K562 (cell line): Measurements from ENCODE around the gene C2CD2. TPM values are rescaled to one million over a fixed set of nuclear protein-coding genes. Genes with fewer than 3 reads are reported as not detected.

Source experiments
- ATAC-seq: fragments of 200-7000 bp; cut with Tn5 transposase; 3 replicates; pipeline ENCODE4 v1.9.1; 2020; ENCODE audit warnings: moderate library complexity
- BruUV-seq: library from RNA; stranded (reverse); fragments of 400-500 nt; replicated peaks from 2 replicates; lab custom pipeline; 2021; lab: Mats Ljungman, UMichigan
- CTCF ChIA-PET: fragments of 300-600 bp; formaldehyde crosslinking; extraction: SDS; loops from one replicate; lab custom pipeline; 2021; ENCODE audit warnings: low intra/inter-chr PET ratio; lab: Yijun Ruan, JAX
- POLR2A ChIA-PET: fragments of 300-600, 350-650 bp; sonication (Branson Sonifier 250); formaldehyde crosslinking; extraction: SDS; loops from one replicate; lab custom pipeline; 2021; ENCODE audit warnings: antibody characterized with exemption, inconsistent platforms; lab: Yijun Ruan, JAX
- DNase-seq, 4 experiments: peaks; one replicate each; pipeline versions ENCODE4 v3.0.0 to v3.0.0-alpha.2; 2011 to 2018; ENCODE audit warnings: low spot score in 3 of 4, mixed read lengths in 3 of 4; ENCODE audit errors: extremely low read depth in 1 of 4
- FAIRE-seq: peaks from 2 replicates; lab custom pipeline; 2011; peaks lifted over from hg19 to GRCh38; lab: Jason Lieb, UNC
- H2AFZ ChIP-seq: 2 replicates; pipeline ENCODE4 v1.6.0; 2011; ENCODE audit warnings: low read depth, low read length, control low read depth, inconsistent platforms
- H3K27ac ChIP-seq: fragments of 200-600 bp; 3 replicates; pipeline ENCODE4 v1.8.0; 2011; ENCODE audit warnings: low read depth, mild to moderate bottlenecking, control low read depth, inconsistent platforms, low read length, moderate library complexity, mixed read lengths; ENCODE audit errors: extremely low read depth
- H3K27me3 ChIP-seq, 2 experiments: fragments of 300-600 bp in 1 of 2; 2 replicates in 1 of 2; 3 replicates in 1 of 2; pipeline versions ENCODE4 v1.6.0 to v1.8.0; 2011; ENCODE audit warnings: inconsistent platforms in 2 of 2, low read length in 2 of 2, mild to moderate bottlenecking in 1 of 2, mixed read lengths in 1 of 2, moderate library complexity in 1 of 2; ENCODE audit not compliant: control insufficient read depth in 2 of 2, insufficient read depth in 2 of 2
- H3K36me3 ChIP-seq: fragments of 300-600 bp; 3 replicates; pipeline ENCODE4 v1.8.0; 2011; ENCODE audit warnings: mild to moderate bottlenecking, low read length, inconsistent platforms; ENCODE audit not compliant: control insufficient read depth, insufficient read depth
- H3K4me1 ChIP-seq, 2 experiments: fragments of 200-600 bp in 1 of 2; replicated peaks in 1 of 2; 2 replicates in 1 of 2; 3 replicates in 1 of 2; pipeline versions ENCODE4 v1.5.1 to v1.8.0; 2011; ENCODE audit warnings: inconsistent platforms in 2 of 2, low read length in 2 of 2, mild to moderate bottlenecking in 1 of 2, mixed read lengths in 1 of 2, moderate library complexity in 1 of 2; ENCODE audit not compliant: control insufficient read depth in 2 of 2, insufficient read depth in 2 of 2
- H3K4me2 ChIP-seq: 2 replicates; pipeline ENCODE4 v1.6.1; 2011; ENCODE audit warnings: low read length, control low read depth, inconsistent platforms, mixed read lengths; ENCODE audit not compliant: insufficient read depth
- H3K4me3 ChIP-seq: fragments of 200-600 bp; sonication (generic), shearing (Covaris generic); 2 replicates; pipeline ENCODE4 v1.5.1; 2016; ENCODE audit warnings: control low read depth, inconsistent platforms
- H3K79me2 ChIP-seq: fragments of 200-600 bp; 3 replicates; pipeline ENCODE4 v1.8.0; 2011; ENCODE audit warnings: low read length, inconsistent platforms; ENCODE audit not compliant: control insufficient read depth, insufficient read depth
- H3K9ac ChIP-seq, 2 experiments: 2 replicates each; pipeline versions ENCODE4 v1.6.0 to v1.6.1; 2011; ENCODE audit warnings: low read depth in 2 of 2, low read length in 2 of 2, control low read depth in 1 of 2, inconsistent platforms in 1 of 2, mild to moderate bottlenecking in 1 of 2, mixed read lengths in 1 of 2; ENCODE audit not compliant: insufficient read depth in 1 of 2
- H3K9me1 ChIP-seq: one replicate; pipeline ENCODE4 v1.6.0; 2011; ENCODE audit warnings: inconsistent platforms, mild to moderate bottlenecking, low read length, moderate library complexity; ENCODE audit not compliant: control insufficient read depth, insufficient read depth
- H3K9me3 ChIP-seq: replicated peaks from 2 replicates; pipeline ENCODE4 v1.5.1; 2011; ENCODE audit warnings: low read depth, low read length, inconsistent platforms; ENCODE audit not compliant: control insufficient read depth, insufficient read depth
- H4K20me1 ChIP-seq: replicated peaks from 2 replicates; pipeline ENCODE4 v1.6.1; 2011; ENCODE audit warnings: low read length, inconsistent platforms, mixed read lengths; ENCODE audit not compliant: control insufficient read depth, insufficient read depth
- C11orf30 ChIP-seq: fragments of 450-650 bp; IDR thresholded peaks from 2 replicates; pipeline ENCODE4 v1.6.1; 2016; ENCODE audit warnings: low read depth, mild to moderate bottlenecking
- CCAR2 ChIP-seq: fragments of 200-400 bp; formaldehyde crosslinking; IDR thresholded peaks from 2 replicates; pipeline ENCODE4 v1.6.1; 2017; ENCODE audit warnings: mild to moderate bottlenecking, low read depth, low read length
- CHD1 ChIP-seq: fragments of 200-600 bp; sonication (generic); IDR thresholded peaks from one replicate; pipeline ENCODE4 v1.6.1; 2012; ENCODE audit warnings: mild to moderate bottlenecking, moderate library complexity, low read length, inconsistent platforms
- GATAD2A ChIP-seq: fragments of 450-650 bp; IDR thresholded peaks from 2 replicates; pipeline ENCODE4 v1.6.1; 2017
- GTF2F1 ChIP-seq: IDR thresholded peaks from 2 replicates; pipeline ENCODE4 v1.6.1; 2011; ENCODE audit warnings: low read depth, low read length, improper control_type of control experiment
- NCOA1 ChIP-seq: fragments of 450-650 bp; IDR thresholded peaks from 2 replicates; pipeline ENCODE4 v1.6.1; 2016; ENCODE audit warnings: low read depth
- PKNOX1 ChIP-seq: fragments of 450-650 bp; IDR thresholded peaks from 2 replicates; pipeline ENCODE4 v1.6.1; 2016
- SIN3A ChIP-seq, 2 experiments: fragments of 150-350 bp in 1 of 2; IDR thresholded peaks; 2 replicates each; pipeline ENCODE4 v1.6.1; 2011 to 2016; ENCODE audit warnings: borderline replicate concordance in 2 of 2, low read depth in 2 of 2, low read length in 2 of 2, mild to moderate bottlenecking in 2 of 2, moderate library complexity in 2 of 2; ENCODE audit not compliant: control insufficient read depth in 1 of 2
- WGBS: fragments of 100-300 bp; shearing (Covaris generic); methylation state at CpG from one replicate; pipeline ENCODE4 v1.1.6; 2016; ENCODE audit warnings: low coverage, mixed read lengths; ENCODE audit not compliant: insufficient coverage; ENCODE audit errors: missing lambda C conversion rate; 5-methylcytosine and 5-hydroxymethylcytosine counted together
- in situ Hi-C: fragments of 300-500 bp; cut with MboI; formaldehyde crosslinking; loops from 4 replicates; pipeline ENCODE4 v1.15.0; 2018; ENCODE audit warnings: inconsistent platforms, mixed read lengths
- intact Hi-C: fragments of 100-400 bp; cut with micrococcal nuclease; formaldehyde crosslinking; loops from 2 replicates; pipeline ENCODE4 v1.14.2; 2022
- polyA plus RNA-seq, 8 experiments: library from polyadenylated mRNA; depleted of rRNA in 4 of 8; stranded (reverse) in 5 of 8; unstranded in 3 of 8; fragments of >200 nt; fragmentation: Nextera tagmentation in 2 of 8; fragmentation: Illumina TruSeq in 1 of 8; extraction: Ambion mirVana in 2 of 8; extraction: Trizol in 1 of 8; gene quantifications; 2 replicates each; pipeline versions ENCODE4 v1.2.1 to v1.2.3, GENCODE V29; 2011 to 2014; ENCODE audit warnings: inconsistent platforms in 1 of 8, missing spikeins in 1 of 8
- total RNA-seq, 7 experiments: library from RNA; depleted of rRNA in 6 of 7; stranded (reverse); fragments of >200 nt in 6 of 7; fragmentation: Illumina TruSeq in 2 of 7; extraction: Trizol in 2 of 7; gene quantifications; 2 replicates each; pipeline versions ENCODE4 v1.2.1 to v1.2.3, GENCODE V29; 2011 to 2021; ENCODE audit warnings: low replicate concordance in 1 of 7

The C2CD2 gene
- total and polyA plus RNA-seq, 9 of the 15 experiments (the other 6 are each of a cell fraction or from before 2014, with no cell fraction given) = 1.3 to 21.6 (median 12.1) TPM

- Histone ChIP-seq H3K9ac (no peak overlapping the region), H3K9me3 (no peaks in the 10 kb centered on the region), H2AFZ (no peak overlapping the region), H3K27ac (no peak overlapping the region), H3K9me1 (no peaks in the 10 kb centered on the region), H4K20me1 (no peaks in the 10 kb centered on the region), H3K79me2 (no peaks in the 10 kb centered on the region), H3K4me1 (peaks cover 0 to 3% of the 10 kb centered on the region in 2 experiments; a peak in 1 of 5 replicates), H3K4me3 (no peak overlapping the region), H3K27me3 (no peaks in the 10 kb centered on the region), H3K36me3 (no peaks in the 10 kb centered on the region; the same call in 2 of the 3 replicates), H3K4me2 (no peak overlapping the region)
- ChIA-PET POLR2A (interaction anchor here (0.7 to 1.7 kb wide), 3 partner anchors 10 to 233 kb away, joined by 3 to 10 read pairs (median 4); partner anchors contain the start of gene PRDM15), CTCF (no interaction called here)
- no peak for ATAC-seq
- no peak for DNase-seq
- FAIRE-seq = no peak
- BruUV-seq = no TSS peak
- TF ChIP-seq GATAD2A = no peak
- TF ChIP-seq PKNOX1 = no peak
- no peak for TF ChIP-seq NCOA1
- no peak for TF ChIP-seq SIN3A (IDR thresholded peaks at IDR 0.05; ENCODE audit: borderline replicate concordance in 2 of 2, control insufficient read depth in 1 of 2, low read depth in 2 of 2, low read length in 2 of 2)
- TF ChIP-seq CCAR2 = no peak
- TF ChIP-seq CHD1 = no peak
- no peak for TF ChIP-seq C11orf30
- no peak for TF ChIP-seq GTF2F1
- WGBS = 86% methylated on average over 13 of the region's 13 CpGs
- in situ Hi-C loops = no loop called here
- intact Hi-C loops = no loop called here
Observed at GRCh38 chr21:41888749-41889376, 65.0 kb downstream of the C2CD2 start.
